OCI-LY1 (cell line): Measurements from ENCODE around the gene CD82.
"Not testable (repeated sequence)": the region's sequence is repeated elsewhere in the genome, so short reads cannot be mapped to it uniquely, and the experiment has no call there.

Experiments
- H2AFZ ChIP-seq: fragments of 200-600 bp; sonication (generic), shearing (Covaris generic); 2 replicates; pipeline ENCODE4 v1.6.0; 2014; ENCODE audit warnings: antibody characterized with exemption, mild to moderate bottlenecking, low read length
- H3F3A ChIP-seq: fragments of 200-600 bp; sonication (generic), shearing (Covaris generic); 2 replicates; pipeline ENCODE4 v1.6.0; 2014; ENCODE audit warnings: mild to moderate bottlenecking, antibody characterized with exemption, low read length, moderate library complexity; ENCODE audit not compliant: insufficient read depth
- H3K27ac ChIP-seq: fragments of 200-600 bp; sonication (generic); 2 replicates; pipeline ENCODE4 v1.5.1; 2014; ENCODE audit warnings: low read length, mixed run types, mild to moderate bottlenecking, low read depth; ENCODE audit not compliant: poor library complexity, severe bottlenecking
- H3K27me3 ChIP-seq: fragments of 200-600 bp; sonication (generic); 2 replicates; pipeline ENCODE4 v1.6.0; 2014; ENCODE audit warnings: antibody characterized with exemption, mild to moderate bottlenecking, low read length, moderate library complexity; ENCODE audit not compliant: insufficient read depth
- H3K36me3 ChIP-seq: fragments of 200-600 bp; sonication (generic); 2 replicates; pipeline ENCODE4 v1.6.1; 2014; ENCODE audit warnings: mild to moderate bottlenecking, antibody characterized with exemption, low read length, moderate library complexity, mixed read lengths; ENCODE audit not compliant: insufficient read depth
- H3K4me1 ChIP-seq: fragments of 200-600 bp; sonication (generic); 2 replicates; pipeline ENCODE4 v1.5.1; 2014; ENCODE audit warnings: mild to moderate bottlenecking, low read length, moderate library complexity; ENCODE audit not compliant: insufficient read depth, severe bottlenecking
- H3K4me2 ChIP-seq: fragments of 200-600 bp; sonication (generic), shearing (Covaris generic); 2 replicates; pipeline ENCODE4 v1.6.1; 2014; ENCODE audit warnings: low read length
- H3K4me3 ChIP-seq: fragments of 200-600 bp; sonication (generic); 2 replicates; pipeline ENCODE4 v1.5.1; 2014; ENCODE audit warnings: low read length, low read depth, mild to moderate bottlenecking, mixed read lengths; ENCODE audit not compliant: poor library complexity, severe bottlenecking
- H3K79me2 ChIP-seq: fragments of 200-600 bp; shearing (Covaris generic); 2 replicates; pipeline ENCODE4 v1.6.1; 2016; ENCODE audit warnings: mixed run types, low read length, mixed read lengths; ENCODE audit not compliant: insufficient read depth
- H3K9ac ChIP-seq: fragments of 200-600 bp; sonication (generic), shearing (Covaris generic); 2 replicates; pipeline ENCODE4 v1.6.1; 2014; ENCODE audit warnings: mild to moderate bottlenecking, low read length, mixed read lengths
- H3K9me2 ChIP-seq: fragments of 200-600 bp; sonication (generic), shearing (Covaris generic); 2 replicates; pipeline ENCODE4 v1.6.1; 2014; ENCODE audit warnings: low read depth, mild to moderate bottlenecking, low read length, mixed read lengths
- H3K9me3 ChIP-seq: fragments of 200-600 bp; shearing (Covaris generic); 2 replicates; pipeline ENCODE4 v1.6.1; 2014; ENCODE audit warnings: low read length, mixed read lengths
- H4K20me1 ChIP-seq: fragments of 200-600 bp; sonication (generic), shearing (Covaris generic); 2 replicates; pipeline ENCODE4 v1.6.0; 2016; ENCODE audit warnings: mild to moderate bottlenecking, low read length; ENCODE audit not compliant: insufficient read depth
- EZH2 ChIP-seq: fragments of 200-600 bp; sonication (generic), shearing (Covaris generic); IDR thresholded peaks from 2 replicates; pipeline ENCODE4 v1.8.0; 2017; ENCODE audit warnings: borderline replicate concordance, mixed run types, mild to moderate bottlenecking, antibody characterized with exemption, low read length, moderate library complexity, mixed read lengths
- TF ChIP-seq, protein P1 (sequence below): fragments of 200-600 bp; sonication (generic), shearing (Covaris generic); IDR thresholded peaks from 2 replicates; pipeline ENCODE4 v1.5.1; 2017; ENCODE audit warnings: mild to moderate bottlenecking, antibody characterized with exemption, low read length, moderate library complexity, mixed read lengths

The CD82 gene

DNA sequence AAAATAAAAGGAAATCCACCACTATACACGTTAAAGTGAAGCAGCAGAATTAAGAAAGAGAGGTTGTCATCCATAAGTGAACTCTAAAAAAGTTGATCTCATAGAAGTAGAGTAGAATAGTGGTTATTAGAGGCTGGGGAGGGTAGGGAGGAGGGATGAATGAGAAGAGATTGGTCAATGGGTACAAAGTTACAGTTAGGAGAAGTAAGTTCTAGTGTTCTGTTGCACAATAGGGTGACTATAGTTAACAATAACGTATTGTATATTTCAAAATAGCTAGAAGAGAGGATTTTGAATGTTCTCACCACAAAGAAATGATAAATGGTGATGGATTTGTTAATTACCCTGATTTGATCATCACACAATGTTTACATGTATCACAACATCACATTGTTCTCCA is 72.0 kb downstream of the CD82 start:
- no peaks in the 10 kb centered on the region for H3K9me2 ChIP-seq
- H3K4me3 ChIP-seq = no peak overlapping the region
- no peak overlapping the region for H3K4me2 ChIP-seq

DNA sequence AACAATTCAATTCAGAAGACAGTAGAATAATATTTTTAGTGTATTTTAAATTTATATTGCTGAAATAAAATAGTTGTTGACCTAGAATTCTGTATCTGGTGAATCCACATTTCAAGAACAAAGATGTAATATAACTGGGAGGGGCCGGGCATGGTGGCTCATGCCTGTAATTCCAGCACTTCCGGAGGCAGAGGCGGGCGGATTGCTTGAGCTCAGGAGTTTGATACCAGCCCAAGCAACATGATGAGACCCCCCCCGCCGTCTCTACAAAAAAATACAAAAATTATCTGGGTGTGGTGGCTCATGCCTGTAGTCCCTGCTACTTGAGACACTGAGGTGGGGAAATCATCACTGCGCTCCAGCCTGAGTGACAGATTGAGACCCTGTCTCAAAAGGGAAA is 72.6 kb downstream of the CD82 start:
- no peak overlapping the region for H3K9ac ChIP-seq
- TF ChIP-seq, protein P1, sequence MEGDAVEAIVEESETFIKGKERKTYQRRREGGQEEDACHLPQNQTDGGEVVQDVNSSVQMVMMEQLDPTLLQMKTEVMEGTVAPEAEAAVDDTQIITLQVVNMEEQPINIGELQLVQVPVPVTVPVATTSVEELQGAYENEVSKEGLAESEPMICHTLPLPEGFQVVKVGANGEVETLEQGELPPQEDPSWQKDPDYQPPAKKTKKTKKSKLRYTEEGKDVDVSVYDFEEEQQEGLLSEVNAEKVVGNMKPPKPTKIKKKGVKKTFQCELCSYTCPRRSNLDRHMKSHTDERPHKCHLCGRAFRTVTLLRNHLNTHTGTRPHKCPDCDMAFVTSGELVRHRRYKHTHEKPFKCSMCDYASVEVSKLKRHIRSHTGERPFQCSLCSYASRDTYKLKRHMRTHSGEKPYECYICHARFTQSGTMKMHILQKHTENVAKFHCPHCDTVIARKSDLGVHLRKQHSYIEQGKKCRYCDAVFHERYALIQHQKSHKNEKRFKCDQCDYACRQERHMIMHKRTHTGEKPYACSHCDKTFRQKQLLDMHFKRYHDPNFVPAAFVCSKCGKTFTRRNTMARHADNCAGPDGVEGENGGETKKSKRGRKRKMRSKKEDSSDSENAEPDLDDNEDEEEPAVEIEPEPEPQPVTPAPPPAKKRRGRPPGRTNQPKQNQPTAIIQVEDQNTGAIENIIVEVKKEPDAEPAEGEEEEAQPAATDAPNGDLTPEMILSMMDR = no peak
- no peak for TF ChIP-seq EZH2
- H3F3A ChIP-seq = no peaks in the 10 kb centered on the region
- no peaks in the 10 kb centered on the region for H3K36me3 ChIP-seq
- no peaks in the 10 kb centered on the region for H3K9me3 ChIP-seq
- no peaks in the 10 kb centered on the region for H3K9me2 ChIP-seq
- H3K27ac ChIP-seq = no peak overlapping the region
- H2AFZ ChIP-seq = no peak overlapping the region
- H3K27me3 ChIP-seq = no peaks in the 10 kb centered on the region
- H3K4me2 ChIP-seq = no peak overlapping the region
- H4K20me1 ChIP-seq = no peaks in the 10 kb centered on the region
- no peaks in the 10 kb centered on the region for H3K4me1 ChIP-seq
- no peaks in the 10 kb centered on the region for H3K79me2 ChIP-seq
- no peak overlapping the region for H3K4me3 ChIP-seq

More for the DNA sequence above, 72.0 kb downstream of the CD82 start:
- Histone ChIP-seq H3K27ac (no peak overlapping the region), H3F3A (no peaks in the 10 kb centered on the region), H3K9ac (no peak overlapping the region), H3K79me2 (no peaks in the 10 kb centered on the region), H3K4me1 (no peaks in the 10 kb centered on the region), H4K20me1 (no peaks in the 10 kb centered on the region), H3K27me3 (no peaks in the 10 kb centered on the region), H2AFZ (no peak overlapping the region), H3K9me3 (no peaks in the 10 kb centered on the region), H3K36me3 (no peaks in the 10 kb centered on the region)
- TF ChIP-seq EZH2 = no peak
- TF ChIP-seq, protein P1 = no peak

DNA sequence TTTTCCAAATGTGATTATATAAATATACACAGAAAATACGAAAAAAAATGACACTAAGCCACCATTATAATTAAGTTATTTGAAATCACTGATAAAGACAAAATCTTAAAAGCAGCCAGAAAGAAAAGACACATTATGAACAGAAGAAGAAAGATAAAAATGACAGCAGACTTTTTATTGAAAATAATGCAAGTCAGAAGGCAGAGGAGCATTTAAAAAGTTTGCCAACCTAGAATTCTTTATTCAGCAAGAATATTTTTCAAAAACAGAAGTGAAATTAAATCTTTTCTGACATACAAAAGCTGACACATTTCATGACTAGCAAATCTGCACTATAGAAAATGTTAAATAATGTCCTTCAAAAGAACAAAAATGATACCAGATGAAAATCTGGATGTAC is 77.8 kb downstream of the CD82 start:
- no peaks in the 10 kb centered on the region for H3K36me3 ChIP-seq
- no peaks in the 10 kb centered on the region for H3K27me3 ChIP-seq
- H2AFZ ChIP-seq = no peak overlapping the region
- no peak for TF ChIP-seq EZH2
- H3K27ac ChIP-seq = no peak overlapping the region
- no peak overlapping the region for H3K9ac ChIP-seq
- no peaks in the 10 kb centered on the region for H3F3A ChIP-seq
- no peaks in the 10 kb centered on the region for H3K9me3 ChIP-seq
- H3K4me1 ChIP-seq = no peaks in the 10 kb centered on the region
- no peak overlapping the region for H3K4me2 ChIP-seq
- H3K79me2 ChIP-seq = no peaks in the 10 kb centered on the region
- no peaks in the 10 kb centered on the region for H4K20me1 ChIP-seq
- H3K4me3 ChIP-seq = no peak overlapping the region
- no peaks in the 10 kb centered on the region for H3K9me2 ChIP-seq

DNA sequence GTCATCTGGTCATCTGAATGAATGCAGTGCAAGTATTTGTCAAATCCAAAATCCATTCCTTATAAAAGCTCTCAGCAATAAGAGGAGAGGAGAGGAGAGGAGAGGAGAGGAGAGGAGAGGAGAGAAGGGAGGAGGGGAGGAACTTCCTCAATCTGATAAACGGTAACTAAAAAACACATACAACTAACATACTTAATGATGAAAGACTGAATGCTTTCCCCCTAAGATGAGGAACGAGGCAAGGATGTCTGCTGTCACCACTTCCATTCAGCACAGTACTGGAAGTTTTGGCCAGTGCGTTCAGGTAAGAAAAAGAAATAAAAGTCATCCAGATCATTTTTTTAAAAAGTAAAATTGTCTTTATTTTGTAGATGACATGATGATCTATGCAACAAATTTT is 80.4 kb downstream of the CD82 start:
- Histone ChIP-seq H3K79me2 (no peaks in the 10 kb centered on the region), H2AFZ (no peak overlapping the region), H3K4me1 (no peaks in the 10 kb centered on the region), H3K9ac (no peak overlapping the region), H3K36me3 (no peaks in the 10 kb centered on the region), H3K27ac (no peak overlapping the region), H3K4me3 (no peak overlapping the region), H3K9me3 (no peaks in the 10 kb centered on the region), H3F3A (no peaks in the 10 kb centered on the region), H3K4me2 (no peak overlapping the region), H3K27me3 (no peaks in the 10 kb centered on the region), H3K9me2 (no peaks in the 10 kb centered on the region), H4K20me1 (no peaks in the 10 kb centered on the region)
- no peak for TF ChIP-seq EZH2
- TF ChIP-seq, protein P1 = no peak

DNA sequence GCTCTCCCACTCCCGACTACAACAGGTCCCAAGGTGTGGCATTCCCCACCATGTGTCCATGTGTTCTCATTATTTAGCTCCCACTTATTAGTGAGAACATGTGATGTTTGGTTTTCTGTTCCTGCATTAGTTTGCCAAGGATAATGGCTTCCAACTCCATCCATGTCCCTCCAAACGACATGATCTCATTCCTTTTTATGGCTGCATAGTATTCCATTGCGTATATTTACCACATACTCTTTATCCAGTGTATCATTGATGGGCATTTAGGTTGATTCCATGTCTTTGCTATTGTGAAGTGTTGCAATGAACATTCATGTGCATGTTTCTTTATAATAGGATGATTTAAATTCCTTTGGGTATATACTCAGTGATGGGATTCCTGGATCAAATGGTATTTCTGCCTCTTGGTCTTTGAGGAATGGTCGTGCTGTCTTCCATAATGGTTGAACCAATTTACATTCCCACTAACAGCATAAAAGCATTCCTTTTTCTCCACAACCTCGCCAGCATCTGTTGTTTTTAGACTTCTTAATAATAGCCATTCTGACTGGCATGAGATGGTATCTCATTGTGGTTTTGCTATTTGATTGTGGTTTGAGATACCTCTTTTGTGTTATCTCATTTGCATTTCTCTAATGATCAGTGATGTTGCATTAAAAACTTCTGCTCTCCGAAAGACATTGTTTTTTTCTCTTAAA is 81.9 kb downstream of the CD82 start:
- not testable (repeated sequence) for H3K36me3 ChIP-seq, H3K4me1 ChIP-seq, H2AFZ ChIP-seq, H3K9me3 ChIP-seq, H3K9me2 ChIP-seq, H3F3A ChIP-seq, H3K4me2 ChIP-seq, H3K9ac ChIP-seq, H3K79me2 ChIP-seq, H3K27me3 ChIP-seq, H4K20me1 ChIP-seq, H3K4me3 ChIP-seq, H3K27ac ChIP-seq
